Measurements from ENCODE around the gene UFD1.

DNA sequence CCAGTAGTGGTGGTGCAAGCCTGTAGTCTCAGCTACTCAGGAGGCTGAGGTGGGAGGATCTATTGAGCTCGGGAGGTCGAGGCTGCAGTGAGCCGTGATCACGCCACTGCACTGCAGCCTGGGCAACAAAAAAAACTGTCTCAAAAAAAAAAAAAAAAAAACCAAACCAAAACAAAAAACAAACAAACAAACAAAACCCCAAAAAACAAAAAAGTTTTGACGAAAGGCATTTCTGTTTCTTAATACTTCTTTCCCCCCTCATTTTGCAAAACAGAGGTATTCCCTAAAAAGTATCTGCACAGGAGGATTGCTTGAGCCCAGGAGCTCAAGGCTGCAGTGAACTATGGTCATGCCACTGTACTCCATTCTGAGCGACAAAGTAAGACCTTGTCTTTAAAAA is 58.7 kb downstream of the UFD1 start:
- TF ChIP-seq, protein P1, sequence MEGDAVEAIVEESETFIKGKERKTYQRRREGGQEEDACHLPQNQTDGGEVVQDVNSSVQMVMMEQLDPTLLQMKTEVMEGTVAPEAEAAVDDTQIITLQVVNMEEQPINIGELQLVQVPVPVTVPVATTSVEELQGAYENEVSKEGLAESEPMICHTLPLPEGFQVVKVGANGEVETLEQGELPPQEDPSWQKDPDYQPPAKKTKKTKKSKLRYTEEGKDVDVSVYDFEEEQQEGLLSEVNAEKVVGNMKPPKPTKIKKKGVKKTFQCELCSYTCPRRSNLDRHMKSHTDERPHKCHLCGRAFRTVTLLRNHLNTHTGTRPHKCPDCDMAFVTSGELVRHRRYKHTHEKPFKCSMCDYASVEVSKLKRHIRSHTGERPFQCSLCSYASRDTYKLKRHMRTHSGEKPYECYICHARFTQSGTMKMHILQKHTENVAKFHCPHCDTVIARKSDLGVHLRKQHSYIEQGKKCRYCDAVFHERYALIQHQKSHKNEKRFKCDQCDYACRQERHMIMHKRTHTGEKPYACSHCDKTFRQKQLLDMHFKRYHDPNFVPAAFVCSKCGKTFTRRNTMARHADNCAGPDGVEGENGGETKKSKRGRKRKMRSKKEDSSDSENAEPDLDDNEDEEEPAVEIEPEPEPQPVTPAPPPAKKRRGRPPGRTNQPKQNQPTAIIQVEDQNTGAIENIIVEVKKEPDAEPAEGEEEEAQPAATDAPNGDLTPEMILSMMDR (IDR thresholded peaks at IDR 0.05): no peak
- TF ChIP-seq ZFX (IDR thresholded peaks at IDR 0.05; ENCODE audit: borderline replicate concordance): no peak

Data from 22Rv1 (cell line).